Stimulated activated naive B cell treated with anti-CD40 and anti-IgM and Interleukin-4, amounts not matched to agents 10 μg/mL and 1 μg/mL and 100 μg/mL, for 72 hours (primary cell): ENCODE data around the gene TMEM202.
A peak's percentile ranks its signal among the peaks of the same experiment; 100 is the strongest.

ENCODE experiments used
- ATAC-seq, 2 donors: fragments of 150-1000 bp; cut with Tn5 transposase; replicated peaks; 2 replicates each; pipeline ENCODE4 v1.10.0; 2021; ENCODE audit warnings: moderate library complexity in 1 of 2
- DNase-seq: peaks from one replicate; pipeline ENCODE4 v3.0.0; 2021
- H3K27ac Mint-ChIP-seq: one replicate; pipeline ENCODE4 v1.8.0; 2022; ENCODE audit warnings: mild to moderate bottlenecking, mixed read lengths
- H3K27me3 Mint-ChIP-seq, 2 donors: one replicate each; pipeline ENCODE4 v1.8.0; 2022; ENCODE audit warnings: mixed read lengths in 2 of 2
- H3K36me3 Mint-ChIP-seq, 2 donors: one replicate each; pipeline ENCODE4 v1.8.0; 2022; ENCODE audit warnings: mixed read lengths in 2 of 2, mild to moderate bottlenecking in 1 of 2
- H3K4me1 Mint-ChIP-seq, 2 donors: one replicate each; pipeline ENCODE4 v1.8.0; 2022; ENCODE audit warnings: mixed read lengths in 2 of 2, mild to moderate bottlenecking in 1 of 2
- H3K4me3 Mint-ChIP-seq, 2 donors: one replicate each; pipeline ENCODE4 v1.8.0; 2022; ENCODE audit warnings: mild to moderate bottlenecking in 2 of 2, mixed read lengths in 2 of 2, moderate library complexity in 1 of 2
- H3K9me3 Mint-ChIP-seq, 2 donors: one replicate each; pipeline ENCODE4 v1.8.0; 2022; ENCODE audit warnings: mixed read lengths in 2 of 2, mild to moderate bottlenecking in 1 of 2

TMEM202 gene

GRCh38 chr15:72397796-72398588 is at the start of gene TMEM202:
Gene TMEM202, plus strand, starts transcription at chr15:72398305. Its CDS starts 22 bp downstream, at chr15:72398327.
- no peak for DNase-seq
- no peak within 1 kb of the TSS for H3K27ac Mint-ChIP-seq

GRCh38 chr15:72353266-72353665 is 44.8 kb upstream of the TMEM202 start:
- peaks cover 3 to 4% of the 10 kb centered on the region in 2 donors for H3K4me1 Mint-ChIP-seq
- H3K4me3 Mint-ChIP-seq: no peak overlapping the region
- no peaks in the 10 kb centered on the region for H3K9me3 Mint-ChIP-seq
- no peaks in the 10 kb centered on the region for H3K27me3 Mint-ChIP-seq
- no peak for DNase-seq
- no peak for ATAC-seq
- H3K36me3 Mint-ChIP-seq: peaks cover 35 to 54% of the 10 kb centered on the region in 2 donors
- no peak overlapping the region for H3K27ac Mint-ChIP-seq

More at GRCh38 chr15:72397796-72398588, at the start of gene TMEM202:
- no peaks in the 10 kb centered on the region for H3K36me3 Mint-ChIP-seq
- no peak for ATAC-seq
- H3K4me3 Mint-ChIP-seq: no peak within 1 kb of the TSS
- no peaks in the 10 kb centered on the region for H3K4me1 Mint-ChIP-seq
- peaks cover 16 to 30% of the 10 kb centered on the region in 2 donors for H3K27me3 Mint-ChIP-seq
- H3K9me3 Mint-ChIP-seq: no peaks in the 10 kb centered on the region

- peaks cover 11 to 15% of the 10 kb centered on the region in 2 donors for H3K4me1 Mint-ChIP-seq
Observed at GRCh38 chr15:72354496-72354895, 43.6 kb upstream of the TMEM202 start.

GRCh38 chr15:72358121-72358520 is 40.0 kb upstream of the TMEM202 start:
- H3K27ac Mint-ChIP-seq: no peak overlapping the region
- H3K27me3 Mint-ChIP-seq: no peaks in the 10 kb centered on the region
- peaks cover 11 to 15% of the 10 kb centered on the region in 2 donors for H3K4me1 Mint-ChIP-seq
- no peaks in the 10 kb centered on the region for H3K9me3 Mint-ChIP-seq
- ATAC-seq: no peak
- DNase-seq: no peak
- no peak overlapping the region for H3K4me3 Mint-ChIP-seq
- peaks cover 16 to 33% of the 10 kb centered on the region in 2 donors for H3K36me3 Mint-ChIP-seq

More at GRCh38 chr15:72354496-72354895, 43.6 kb upstream of the TMEM202 start:
- H3K9me3 Mint-ChIP-seq: no peaks in the 10 kb centered on the region
- no peaks in the 10 kb centered on the region for H3K27me3 Mint-ChIP-seq
- DNase-seq: no peak
- peak overlapping the region; percentile 17 for H3K27ac Mint-ChIP-seq
- H3K36me3 Mint-ChIP-seq: peaks cover 25 to 49% of the 10 kb centered on the region in 2 donors
- ATAC-seq: no peak
- H3K4me3 Mint-ChIP-seq: no peak overlapping the region

- Mint-ChIP-seq H3K4me1 (peaks cover 11 to 15% of the 10 kb centered on the region in 2 donors), H3K27me3 (no peaks in the 10 kb centered on the region), H3K36me3 (peaks cover 10 to 27% of the 10 kb centered on the region in 2 donors), H3K27ac (no peak overlapping the region), H3K9me3 (no peaks in the 10 kb centered on the region), H3K4me3 (no peak overlapping the region)
- DNase-seq (no peak), ATAC-seq (peak in 1 of 2 donors; percentile 29)
Observed at GRCh38 chr15:72358650-72359171, 39.4 kb upstream of the TMEM202 start.

- Mint-ChIP-seq H3K36me3 (peaks cover 6 to 25% of the 10 kb centered on the region in 2 donors), H3K4me3 (no peak overlapping the region), H3K27ac (no peak overlapping the region), H3K27me3 (no peaks in the 10 kb centered on the region), H3K9me3 (no peaks in the 10 kb centered on the region), H3K4me1 (peaks cover 19 to 26% of the 10 kb centered on the region in 2 donors)
- no peak for DNase-seq
- ATAC-seq: no peak
Observed at GRCh38 chr15:72361176-72361575, 36.9 kb upstream of the TMEM202 start.

- H3K4me3 Mint-ChIP-seq: peak overlapping the region in 1 of 2 donors; percentile 1
- peak overlapping the region; percentile 14 for H3K27ac Mint-ChIP-seq
- H3K4me1 Mint-ChIP-seq: peaks cover 38 to 53% of the 10 kb centered on the region in 2 donors
- peaks cover 0 to 7% of the 10 kb centered on the region in 2 donors for H3K9me3 Mint-ChIP-seq
- peaks cover 22 to 25% of the 10 kb centered on the region in 2 donors for H3K36me3 Mint-ChIP-seq
- ATAC-seq (peak; percentile 96 to 97), DNase-seq (peak; percentile 37)
- no peaks in the 10 kb centered on the region for H3K27me3 Mint-ChIP-seq
Observed at GRCh38 chr15:72365844-72366243, 32.3 kb upstream of the TMEM202 start.

- Mint-ChIP-seq H3K4me1 (peaks cover 49 to 73% of the 10 kb centered on the region in 2 donors), H3K36me3 (peaks cover 30 to 36% of the 10 kb centered on the region in 2 donors), H3K4me3 (peak overlapping the region in 1 of 2 donors; percentile 22), H3K27ac (no peak overlapping the region), H3K9me3 (peaks cover 0 to 7% of the 10 kb centered on the region in 2 donors), H3K27me3 (no peaks in the 10 kb centered on the region)
- no peak for DNase-seq
- ATAC-seq: no peak
Observed at GRCh38 chr15:72368325-72368724, 29.8 kb upstream of the TMEM202 start.

- Mint-ChIP-seq H3K9me3 (peaks cover 0 to 7% of the 10 kb centered on the region in 2 donors), H3K27me3 (no peaks in the 10 kb centered on the region), H3K4me3 (peak overlapping the region; percentile 22), H3K36me3 (peaks cover 30 to 36% of the 10 kb centered on the region in 2 donors), H3K4me1 (peaks cover 49 to 78% of the 10 kb centered on the region in 2 donors), H3K27ac (peak overlapping the region; percentile 3)
- no peak for ATAC-seq
- DNase-seq: no peak
Observed at GRCh38 chr15:72368899-72369298, 29.2 kb upstream of the TMEM202 start.

- H3K9me3 Mint-ChIP-seq: peaks cover 0 to 7% of the 10 kb centered on the region in 2 donors
- no peak overlapping the region for H3K4me3 Mint-ChIP-seq
- ATAC-seq: no peak
- H3K27ac Mint-ChIP-seq: no peak overlapping the region
- no peaks in the 10 kb centered on the region for H3K27me3 Mint-ChIP-seq
- H3K36me3 Mint-ChIP-seq: peaks cover 33 to 45% of the 10 kb centered on the region in 2 donors
- DNase-seq: no peak
- H3K4me1 Mint-ChIP-seq: peaks cover 58 to 89% of the 10 kb centered on the region in 2 donors
Observed at GRCh38 chr15:72369964-72370363, 28.1 kb upstream of the TMEM202 start.

- peaks cover 0 to under 1% of the 10 kb centered on the region in 2 donors for H3K9me3 Mint-ChIP-seq
- peak overlapping the region; percentile 69 for H3K27ac Mint-ChIP-seq
- H3K36me3 Mint-ChIP-seq: peaks cover 19 to 39% of the 10 kb centered on the region in 2 donors
- DNase-seq (no peak), ATAC-seq (peak; percentile 6 to 19)
- peaks cover 57 to 88% of the 10 kb centered on the region in 2 donors for H3K4me1 Mint-ChIP-seq
- H3K27me3 Mint-ChIP-seq: no peaks in the 10 kb centered on the region
- H3K4me3 Mint-ChIP-seq: peak overlapping the region; percentile 36 to 62
Observed at GRCh38 chr15:72372361-72372760, 25.7 kb upstream of the TMEM202 start.

GRCh38 chr15:72375501-72375845 is 22.6 kb upstream of the TMEM202 start:
- peaks cover 38 to 64% of the 10 kb centered on the region in 2 donors for H3K4me1 Mint-ChIP-seq

GRCh38 chr15:72375846-72376581 is 22.1 kb upstream of the TMEM202 start, which contains the start of gene HEXA:
Gene HEXA, minus strand, starts transcription at chr15:72376014. Its CDS starts 42 bp downstream, at chr15:72375972.
- Mint-ChIP-seq H3K27ac (peak within 1 kb of the TSS; percentile 99), H3K9me3 (no peaks in the 10 kb centered on the region), H3K27me3 (no peaks in the 10 kb centered on the region), H3K4me1 (peaks cover 38 to 64% of the 10 kb centered on the region in 2 donors), H3K36me3 (peaks cover 11 to 30% of the 10 kb centered on the region in 2 donors), H3K4me3 (peak within 1 kb of the TSS; percentile 95 to 97)
- peak; percentile 90 to 94 for ATAC-seq
- DNase-seq: peak; percentile 98

More at GRCh38 chr15:72375501-72375845, 22.6 kb upstream of the TMEM202 start:
- Mint-ChIP-seq H3K27ac (peak overlapping the region; percentile 99), H3K9me3 (no peaks in the 10 kb centered on the region), H3K27me3 (no peaks in the 10 kb centered on the region), H3K36me3 (peaks cover 11 to 33% of the 10 kb centered on the region in 2 donors), H3K4me3 (peak overlapping the region; percentile 95 to 97)
- ATAC-seq: peak; percentile 63 to 67
- no peak for DNase-seq

- Mint-ChIP-seq H3K9me3 (no peaks in the 10 kb centered on the region), H3K4me1 (peaks cover 40 to 58% of the 10 kb centered on the region in 2 donors), H3K27ac (no peak overlapping the region), H3K4me3 (no peak overlapping the region), H3K27me3 (no peaks in the 10 kb centered on the region), H3K36me3 (peaks cover 9 to 27% of the 10 kb centered on the region in 2 donors)
- ATAC-seq: no peak
- no peak for DNase-seq
Observed at GRCh38 chr15:72377331-72377730, 20.8 kb upstream of the TMEM202 start.
